Common myeloid progenitor, CD34-positive (primary cell): Measurements from ENCODE around the gene DNAH17.

Source experiments
- CTCF ChIA-PET: fragments of 350-600 bp; sonication (Branson Sonifier 250); formaldehyde crosslinking; loops from one replicate; lab custom pipeline; 2021; ENCODE audit warnings: antibody characterized with exemption; lab: Charles Lee
- POLR2A ChIA-PET: fragments of 350-600 bp; sonication (Branson Sonifier 250); formaldehyde crosslinking; loops from one replicate; lab custom pipeline; 2021; ENCODE audit warnings: antibody characterized with exemption; lab: Charles Lee
- DNase-seq, 3 donors: peaks; one replicate each; pipeline versions ENCODE4 v3.0.0 to v3.0.0-alpha.2; 2013
- H3K27ac ChIP-seq, 2 experiments: 1 replicate in 1 of 2; 2 replicates in 1 of 2; pipeline ENCODE4 v1.7.0; 2013; ENCODE audit warnings: inconsistent platforms in 2 of 2, low read length in 2 of 2, mild to moderate bottlenecking in 2 of 2, low read depth in 1 of 2, moderate library complexity in 1 of 2; ENCODE audit not compliant: severe bottlenecking in 2 of 2, insufficient read depth in 1 of 2, poor library complexity in 1 of 2
- H3K27me3 ChIP-seq, 5 experiments: replicated peaks in 2 of 5; 1 replicate in 3 of 5; 2 replicates in 2 of 5; pipeline versions ENCODE4 v1.6.1 to v1.7.0; 2013; ENCODE audit warnings: low read length in 4 of 5, mild to moderate bottlenecking in 2 of 5, moderate library complexity in 2 of 5, inconsistent platforms in 1 of 5; ENCODE audit not compliant: insufficient read depth in 5 of 5, control insufficient read depth in 4 of 5
- H3K36me3 ChIP-seq, 4 experiments: 1 replicate in 2 of 4; 2 replicates in 2 of 4; pipeline versions ENCODE4 v1.6.1 to v1.7.0; 2013; ENCODE audit warnings: low read length in 3 of 4, control low read depth in 1 of 4, mild to moderate bottlenecking in 1 of 4; ENCODE audit not compliant: control insufficient read depth in 4 of 4, insufficient read depth in 4 of 4
- H3K4me1 ChIP-seq, 4 experiments: 1 replicate in 3 of 4; 2 replicates in 1 of 4; pipeline versions ENCODE4 v1.6.1 to v1.7.1; 2013; ENCODE audit warnings: low read length in 3 of 4, mild to moderate bottlenecking in 3 of 4, control low read depth in 1 of 4, inconsistent platforms in 1 of 4, moderate library complexity in 1 of 4; ENCODE audit not compliant: control insufficient read depth in 4 of 4, insufficient read depth in 4 of 4; ENCODE audit errors: control extremely low read depth in 1 of 4
- H3K4me3 ChIP-seq, 7 experiments: 1 replicate in 4 of 7; 2 replicates in 3 of 7; pipeline versions ENCODE4 v1.5.1 to v1.7.0; 2013; ENCODE audit warnings: mild to moderate bottlenecking in 7 of 7, low read length in 6 of 7, moderate library complexity in 6 of 7, inconsistent platforms in 2 of 7, low read depth in 2 of 7, control low read depth in 1 of 7; ENCODE audit not compliant: insufficient read depth in 4 of 7, control insufficient read depth in 1 of 7; ENCODE audit errors: extremely low read depth in 1 of 7
- H3K9me3 ChIP-seq, 5 experiments: 1 replicate in 4 of 5; 2 replicates in 1 of 5; pipeline versions ENCODE4 v1.6.1 to v1.7.1; 2013; ENCODE audit warnings: low read length in 4 of 5, mild to moderate bottlenecking in 2 of 5, inconsistent platforms in 1 of 5, low read depth in 1 of 5, moderate library complexity in 1 of 5; ENCODE audit not compliant: control insufficient read depth in 4 of 5, insufficient read depth in 2 of 5; ENCODE audit errors: control extremely low read depth in 1 of 5
- WGBS: methylation state at CpG from one replicate; pipeline ENCODE4 v1.1.5; 2013; ENCODE audit not compliant: insufficient coverage; 5-methylcytosine and 5-hydroxymethylcytosine counted together

Gene DNAH17

GRCh38 chr17:78395155-78395554 is 182.0 kb downstream of the DNAH17 start:
- H3K27me3 ChIP-seq: no peaks in the 10 kb centered on the region
- peaks cover 0 to 5% (median 5%) of the 10 kb centered on the region in 4 experiments for H3K4me1 ChIP-seq
- H3K4me3 ChIP-seq: no peak overlapping the region
- no peak overlapping the region for H3K27ac ChIP-seq
- ChIA-PET POLR2A (interaction anchor here (0.6 kb wide), 1 partner anchor 433 kb away, joined by 3 read pairs; no protein-coding TSS in a partner anchor), CTCF (interaction anchor here (1.1 to 1.8 kb wide), 2 partner anchors 16 to 17 kb away, joined by 3 to 8 read pairs; no protein-coding TSS in a partner anchor)
- no peaks in the 10 kb centered on the region for H3K9me3 ChIP-seq
- no peak for DNase-seq
- WGBS: 100% methylated on average over 1 of the region's 2 CpGs
- H3K36me3 ChIP-seq: peaks cover 20 to 78% (median 63%) of the 10 kb centered on the region in 4 experiments

- DNase-seq: no peak
- H3K36me3 ChIP-seq: peaks cover 18 to 75% (median 54%) of the 10 kb centered on the region in 4 experiments
- H3K4me1 ChIP-seq: peaks cover 0 to 15% (median 10%) of the 10 kb centered on the region in 4 experiments
- no peaks in the 10 kb centered on the region for H3K9me3 ChIP-seq
- H3K4me3 ChIP-seq: no peak overlapping the region
- no peaks in the 10 kb centered on the region for H3K27me3 ChIP-seq
- no peak overlapping the region for H3K27ac ChIP-seq
- 100% methylated on average over 4 of the region's 7 CpGs for WGBS
- POLR2A ChIA-PET: no interaction called here
- CTCF ChIA-PET: no interaction called here
These were observed 183.0 kb downstream of the DNAH17 start for GRCh38 chr17:78394209-78394608.

- CTCF ChIA-PET: no interaction called here
- H3K27me3 ChIP-seq: no peaks in the 10 kb centered on the region
- H3K27ac ChIP-seq: no peak overlapping the region
- POLR2A ChIA-PET: no interaction called here
- H3K4me3 ChIP-seq: no peak overlapping the region
- H3K9me3 ChIP-seq: no peaks in the 10 kb centered on the region
- H3K36me3 ChIP-seq: peaks cover 18 to 68% (median 49%) of the 10 kb centered on the region in 4 experiments
- no peak for DNase-seq
- 100% methylated on average over 1 of the region's 4 CpGs for whole genome bisulfite sequencing
- H3K4me1 ChIP-seq: peaks cover 3 to 21% (median 16%) of the 10 kb centered on the region in 4 experiments
These were observed 183.6 kb downstream of the DNAH17 start for GRCh38 chr17:78393575-78393974.

GRCh38 chr17:78392295-78392694 is 184.9 kb downstream of the DNAH17 start:
- POLR2A ChIA-PET: no interaction called here
- peaks cover 15 to 57% (median 39%) of the 10 kb centered on the region in 4 experiments for H3K36me3 ChIP-seq

GRCh38 chr17:78391843-78392242 is 185.4 kb downstream of the DNAH17 start:
- CTCF ChIA-PET: interaction anchor here (1.0 to 3.0 kb wide), 4 partner anchors 10 to 141 kb away, joined by 3 to 11 read pairs (median 6); no protein-coding TSS in a partner anchor
- no peak for DNase-seq

More at GRCh38 chr17:78392295-78392694, 184.9 kb downstream of the DNAH17 start:
- CTCF ChIA-PET: interaction anchor here (1.3 to 3.0 kb wide), 3 partner anchors 10 to 49 kb away, joined by 3 to 11 read pairs (median 9); no protein-coding TSS in a partner anchor
- Histone ChIP-seq H3K9me3 (no peaks in the 10 kb centered on the region), H3K27ac (peak overlapping the region in 1 of 2 experiments; percentile 1), H3K4me1 (peaks cover 13 to 33% (median 28%) of the 10 kb centered on the region in 4 experiments), H3K27me3 (no peaks in the 10 kb centered on the region), H3K4me3 (no peak overlapping the region)
- WGBS: 96% methylated on average over 4 of the region's 6 CpGs
- no peak for DNase-seq

GRCh38 chr17:78391051-78391431 is 186.2 kb downstream of the DNAH17 start:
- Histone ChIP-seq H3K27me3 (no peaks in the 10 kb centered on the region), H3K4me3 (no peak overlapping the region), H3K27ac (no peak overlapping the region), H3K4me1 (peaks cover 15 to 46% (median 39%) of the 10 kb centered on the region in 4 experiments), H3K36me3 (peaks cover 10 to 45% (median 28%) of the 10 kb centered on the region in 4 experiments), H3K9me3 (no peaks in the 10 kb centered on the region)
- 98% methylated on average over 10 of the region's 11 CpGs for WGBS
- ChIA-PET CTCF (interaction anchor here (0.8 to 3.0 kb wide), 5 partner anchors 9 to 141 kb away, joined by 3 to 11 read pairs (median 3); no protein-coding TSS in a partner anchor), POLR2A (no interaction called here)
- no peak for DNase-seq

More at GRCh38 chr17:78391843-78392242, 185.4 kb downstream of the DNAH17 start:
- H3K9me3 ChIP-seq: no peaks in the 10 kb centered on the region
- H3K4me3 ChIP-seq: no peak overlapping the region
- 93% methylated on average over 4 of the region's 4 CpGs for WGBS
- H3K27ac ChIP-seq: peak overlapping the region; percentile 4 to 17
- H3K4me1 ChIP-seq: peaks cover 13 to 38% (median 31%) of the 10 kb centered on the region in 4 experiments
- no peaks in the 10 kb centered on the region for H3K27me3 ChIP-seq
- POLR2A ChIA-PET: no interaction called here
- peaks cover 12 to 53% (median 36%) of the 10 kb centered on the region in 4 experiments for H3K36me3 ChIP-seq
